Activated CD8-positive, alpha-beta T cell treated with anti-CD3 and anti-CD28 coated beads, Interleukin-2, amount 10 ng/mL, durations not matched to agents 7 days and 5 days (primary cell): ENCODE measurements around the gene TBK1. TPM values are rescaled to one million over a fixed set of nuclear protein-coding genes. Genes with fewer than 3 reads are reported as not detected.
"Not testable (repeated sequence)": the region's sequence is repeated elsewhere in the genome, so short reads cannot be mapped to it uniquely, and the experiment has no call there.

Experiments
- ATAC-seq: fragments of 150-1000 bp; cut with Tn5 transposase; one replicate; pipeline ENCODE4 v1.10.0; 2021; ENCODE audit warnings: moderate library complexity
- CTCF ChIA-PET: fragments of 350-600 bp; sonication (Branson Sonifier 250); formaldehyde crosslinking; loops from one replicate; lab custom pipeline; 2021; ENCODE audit warnings: antibody characterized with exemption; lab: Charles Lee
- POLR2A ChIA-PET: fragments of 350-600 bp; sonication (Branson Sonifier 250); formaldehyde crosslinking; loops from one replicate; lab custom pipeline; 2021; ENCODE audit warnings: antibody characterized with exemption; lab: Charles Lee
- DNase-seq: peaks from one replicate; pipeline ENCODE4 v3.0.0-alpha.2; 2020
- H3K27ac Mint-ChIP-seq: one replicate; pipeline ENCODE4 v1.8.0; 2021; ENCODE audit warnings: mild to moderate bottlenecking, mixed read lengths
- H3K27me3 Mint-ChIP-seq: one replicate; pipeline ENCODE4 v1.8.0; 2021; ENCODE audit warnings: low read depth, mixed read lengths
- H3K36me3 Mint-ChIP-seq: one replicate; pipeline ENCODE4 v1.8.0; 2021; ENCODE audit warnings: low read depth, mixed read lengths
- H3K4me1 Mint-ChIP-seq: one replicate; pipeline ENCODE4 v1.8.0; 2021; ENCODE audit warnings: low read depth, mixed read lengths
- H3K4me3 Mint-ChIP-seq: one replicate; pipeline ENCODE4 v1.8.0; 2021; ENCODE audit warnings: mild to moderate bottlenecking, mixed read lengths
- H3K9me3 Mint-ChIP-seq: one replicate; pipeline ENCODE4 v1.8.0; 2022; ENCODE audit warnings: mixed read lengths; ENCODE audit not compliant: insufficient read depth
- total RNA-seq, 2 experiments: library from RNA; stranded (reverse); gene quantifications; one replicate each; pipeline ENCODE4 v1.2.3, GENCODE V29; 2021

TBK1 gene
- total RNA-seq, 2 experiments from 2014 or later, result 25.0 to 31.7 TPM

DNA sequence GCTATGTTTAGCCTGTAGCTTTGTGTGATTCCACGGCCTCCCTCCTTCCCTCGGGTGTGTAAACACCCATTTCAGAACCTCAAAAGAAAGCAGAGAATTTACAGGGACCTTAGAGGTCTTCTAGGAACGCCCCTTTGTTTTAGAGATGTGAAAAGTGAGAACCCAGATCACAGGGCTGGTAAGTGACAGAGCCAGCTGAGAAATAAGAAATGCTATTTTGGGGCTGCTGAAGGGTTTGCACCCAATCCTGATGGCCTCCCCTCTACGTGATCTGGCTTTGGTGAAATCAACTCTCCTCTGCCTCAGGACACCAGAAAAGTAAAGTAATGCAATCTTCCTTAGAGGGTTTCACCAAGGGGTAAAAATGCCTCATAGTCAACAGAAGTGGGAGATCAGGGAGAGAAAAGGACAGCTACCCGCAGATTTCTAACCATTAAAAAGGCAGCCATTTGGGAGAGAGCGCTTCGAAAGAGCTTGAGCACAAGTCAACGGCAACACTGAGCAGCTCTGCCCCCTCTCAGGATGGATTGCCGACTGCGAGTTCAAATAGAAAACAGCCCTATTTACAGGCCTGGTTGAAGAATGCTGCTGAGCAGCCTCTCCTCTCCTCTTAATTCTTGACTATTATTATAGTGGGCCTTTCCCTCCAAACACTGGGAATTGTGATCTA lies 79.9 kb downstream of the TBK1 start:
- Mint-ChIP-seq H3K4me3 (no peak overlapping the region), H3K4me1 (no peaks in the 10 kb centered on the region), H3K27me3 (peaks cover 6% of the 10 kb centered on the region), H3K27ac (no peak overlapping the region), H3K36me3 (no peaks in the 10 kb centered on the region), H3K9me3 (no peaks in the 10 kb centered on the region)
- ChIA-PET POLR2A (no interaction called here), CTCF (interaction anchor here (0.8 to 2.0 kb wide), 3 partner anchors 10 to 165 kb away, joined by 3 to 7 read pairs (median 4); no protein-coding TSS in a partner anchor)
- ATAC-seq (no peak), DNase-seq (no peak)

DNA sequence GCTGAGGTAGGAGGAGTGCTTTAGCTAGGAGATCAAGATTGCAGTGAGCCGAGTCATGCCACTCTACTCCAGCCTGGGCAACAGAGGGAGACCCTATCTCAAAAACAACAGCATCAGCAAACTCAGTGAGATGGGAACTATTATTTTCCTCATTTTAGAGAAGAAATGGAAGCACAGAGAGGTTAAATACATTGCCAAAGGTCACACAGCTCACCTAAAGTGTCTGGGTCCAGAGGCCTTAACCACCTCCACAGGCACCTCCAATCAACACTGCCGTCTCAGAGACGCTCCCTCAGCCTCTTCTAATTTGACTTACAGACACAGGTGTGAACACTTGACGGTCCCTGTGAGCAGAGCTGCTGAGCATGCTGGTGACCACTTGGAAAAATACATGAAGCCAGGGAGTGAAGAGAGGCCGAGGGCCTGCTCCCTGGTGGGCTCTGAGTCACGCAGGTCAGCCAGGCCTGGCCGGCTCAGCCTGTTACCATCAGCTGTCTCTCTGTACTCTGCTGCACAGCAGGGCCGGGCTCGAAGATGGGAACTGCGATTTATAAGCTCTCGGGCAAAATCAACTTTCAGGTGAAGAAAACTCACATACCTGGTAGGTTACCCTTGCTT lies 80.9 kb downstream of the TBK1 start:
- DNase-seq (no peak), ATAC-seq (no peak)
- Mint-ChIP-seq H3K4me1 (no peaks in the 10 kb centered on the region), H3K4me3 (no peak overlapping the region), H3K27ac (no peak overlapping the region), H3K27me3 (peaks cover 10% of the 10 kb centered on the region), H3K9me3 (no peaks in the 10 kb centered on the region), H3K36me3 (no peaks in the 10 kb centered on the region)
- POLR2A ChIA-PET, result no interaction called here
- CTCF ChIA-PET, result interaction anchor here (1.6 kb wide), 1 partner anchor 17 kb away, joined by 5 read pairs; no protein-coding TSS in a partner anchor

DNA sequence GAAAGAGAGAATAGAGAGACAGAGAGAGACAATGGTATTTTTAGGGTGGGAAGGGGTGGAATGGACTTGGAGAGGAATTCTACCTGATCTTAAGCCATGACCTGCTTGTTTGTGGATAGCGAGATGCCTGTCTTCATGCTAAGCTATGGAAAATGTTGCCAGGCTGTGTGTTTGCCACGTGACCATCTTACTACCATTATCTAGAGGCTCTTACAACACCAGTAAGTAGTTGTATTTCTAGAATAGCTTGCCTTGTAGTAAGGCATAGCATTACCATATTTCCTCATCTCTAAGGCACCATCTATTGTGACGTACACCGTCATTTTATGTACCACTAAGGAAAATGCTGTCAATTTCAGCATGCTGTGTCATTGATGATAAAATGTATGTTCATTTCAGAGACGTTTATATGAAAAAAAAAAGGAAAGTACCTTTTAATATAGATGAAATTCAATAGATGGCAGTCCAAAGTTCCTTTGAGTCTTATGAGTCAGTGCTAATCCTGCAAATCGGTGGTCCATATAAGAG lies 82.8 kb downstream of the TBK1 start:
- ChIA-PET POLR2A (no interaction called here), CTCF (interaction anchor here (0.6 to 1.6 kb wide), 4 partner anchors 15 to 205 kb away, joined by 3 to 5 read pairs (median 4); no protein-coding TSS in a partner anchor)
- no peak for DNase-seq

DNA sequence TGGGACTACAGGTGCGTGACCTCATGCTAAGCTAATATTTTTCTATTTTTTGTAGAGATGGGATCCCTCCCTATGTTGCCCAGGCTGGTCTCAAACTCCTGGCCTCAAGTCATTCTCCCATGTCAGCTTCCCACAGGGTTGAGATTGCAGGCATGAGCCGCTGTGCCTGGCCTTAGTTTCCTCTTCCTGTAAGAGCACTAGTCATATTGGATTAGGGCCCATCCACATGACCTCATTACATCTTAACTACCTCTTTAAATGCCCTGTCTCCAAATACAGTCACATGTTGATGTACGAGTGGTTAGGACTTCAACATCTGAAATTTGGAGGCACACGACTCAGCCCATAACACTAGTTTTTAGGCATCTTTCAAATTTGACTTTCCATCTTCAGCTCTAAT lies 86.2 kb downstream of the TBK1 start:
- Mint-ChIP-seq H3K36me3 (no peaks in the 10 kb centered on the region), H3K4me3 (no peak overlapping the region), H3K27ac (no peak overlapping the region), H3K4me1 (no peaks in the 10 kb centered on the region), H3K27me3 (peaks cover 8% of the 10 kb centered on the region), H3K9me3 (no peaks in the 10 kb centered on the region)
- ChIA-PET POLR2A (no interaction called here), CTCF (interaction anchor here (2.4 kb wide), 1 partner anchor 11 kb away, joined by 20 read pairs; no protein-coding TSS in a partner anchor)
- DNase-seq (no peak), ATAC-seq (no peak)

More for the DNA sequence above, 82.8 kb downstream of the TBK1 start:
- no peaks in the 10 kb centered on the region for H3K9me3 Mint-ChIP-seq
- no peaks in the 10 kb centered on the region for H3K4me1 Mint-ChIP-seq
- H3K4me3 Mint-ChIP-seq, result no peak overlapping the region
- H3K27ac Mint-ChIP-seq, result no peak overlapping the region
- ATAC-seq, result no peak
- H3K27me3 Mint-ChIP-seq, result peaks cover 10% of the 10 kb centered on the region
- no peaks in the 10 kb centered on the region for H3K36me3 Mint-ChIP-seq

DNA sequence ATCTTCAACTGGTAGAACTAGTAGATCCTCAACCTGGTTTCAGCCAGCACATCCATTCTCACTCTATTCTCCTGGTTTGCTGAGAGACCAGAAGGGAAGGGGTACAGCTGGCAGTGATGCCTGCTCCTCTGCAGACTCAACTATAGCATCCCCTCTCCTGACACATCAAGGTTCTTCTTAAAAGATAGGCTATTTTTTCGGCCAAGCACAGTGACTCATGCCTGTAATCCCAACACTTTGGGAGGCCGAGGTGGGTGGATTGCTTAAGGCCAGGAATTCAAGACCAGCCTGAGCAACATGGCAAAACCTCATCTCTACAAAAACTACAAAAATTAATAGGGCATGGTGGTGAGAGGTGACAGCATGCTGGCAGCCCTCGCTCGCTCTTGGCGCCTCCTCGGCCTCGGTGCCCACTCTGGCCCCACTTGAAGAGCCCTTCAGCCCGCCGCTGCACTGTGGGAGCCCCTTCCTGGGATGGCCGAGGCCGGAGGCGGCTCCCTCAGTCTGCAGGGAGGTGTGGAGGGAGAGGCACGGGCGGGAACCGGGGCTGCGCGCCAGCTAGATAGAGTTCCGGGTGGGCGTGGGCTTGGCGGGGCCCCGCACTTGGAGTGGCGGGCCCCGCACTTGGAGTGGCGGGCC lies 90.6 kb downstream of the TBK1 start:
- ATAC-seq, H3K4me3 Mint-ChIP-seq, H3K27me3 Mint-ChIP-seq, DNase-seq, H3K27ac Mint-ChIP-seq, H3K36me3 Mint-ChIP-seq, POLR2A ChIA-PET, CTCF ChIA-PET, H3K9me3 Mint-ChIP-seq, H3K4me1 Mint-ChIP-seq: not testable (repeated sequence)

DNA sequence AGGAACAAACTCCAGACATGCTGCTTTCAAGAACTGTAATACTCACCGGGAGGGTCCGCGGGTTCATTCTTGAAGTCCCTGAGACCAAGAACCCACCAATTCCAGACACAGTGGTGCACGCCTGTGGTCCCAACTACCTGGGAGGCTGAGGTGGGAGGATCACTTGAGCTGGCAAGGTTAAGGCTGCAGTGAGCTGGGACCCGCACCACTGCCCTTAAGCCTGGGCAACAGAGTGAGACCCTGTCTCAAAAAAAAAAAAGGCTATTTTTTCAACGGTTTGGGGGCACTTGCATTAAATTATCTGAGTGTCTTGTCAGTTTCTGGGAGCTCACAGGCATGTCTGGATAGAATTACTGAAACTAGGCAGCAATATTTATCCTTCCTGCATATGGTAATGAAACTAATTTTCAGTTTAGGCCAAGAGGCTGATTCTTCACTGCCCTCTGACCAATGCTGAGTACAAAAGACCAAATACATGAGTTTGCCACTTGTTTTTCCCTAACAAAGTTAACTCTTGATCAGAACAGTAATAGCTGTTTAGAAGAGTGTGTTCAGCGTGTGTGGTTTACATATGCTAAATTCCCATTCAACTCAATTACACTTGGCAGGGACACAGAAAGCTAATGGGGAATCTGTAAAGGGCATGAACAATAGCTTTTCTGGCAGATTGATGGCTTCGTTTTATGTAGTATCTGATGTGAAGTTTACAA lies 92.6 kb downstream of the TBK1 start:
- no peak for DNase-seq
- Mint-ChIP-seq H3K36me3 (no peaks in the 10 kb centered on the region), H3K9me3 (no peaks in the 10 kb centered on the region), H3K27me3 (peaks cover 2% of the 10 kb centered on the region), H3K4me1 (peaks cover 3% of the 10 kb centered on the region), H3K27ac (no peak overlapping the region), H3K4me3 (no peak overlapping the region)
- ChIA-PET POLR2A (no interaction called here), CTCF (interaction anchor here (7.6 kb wide), 1 partner anchor 152 kb away, joined by 113 read pairs; no protein-coding TSS in a partner anchor)
- no peak for ATAC-seq

DNA sequence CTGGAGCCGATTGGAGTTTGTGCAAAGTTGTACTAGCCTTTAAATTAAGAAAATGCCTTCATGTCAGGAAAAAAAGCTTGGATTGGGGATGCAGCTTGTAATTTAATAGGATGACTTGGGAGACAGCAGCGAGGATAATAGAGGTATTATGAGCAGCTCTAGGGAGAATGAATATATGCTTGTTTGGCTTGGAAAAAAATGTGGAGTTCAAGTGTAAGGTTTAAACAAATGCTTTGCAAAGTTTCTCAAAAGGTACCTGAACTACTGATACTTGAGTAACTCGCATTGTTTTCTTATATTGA lies 93.1 kb downstream of the TBK1 start:
- DNase-seq, result no peak
- no peaks in the 10 kb centered on the region for H3K36me3 Mint-ChIP-seq
- no peaks in the 10 kb centered on the region for H3K9me3 Mint-ChIP-seq
- ChIA-PET CTCF (interaction anchor here (1.0 to 7.6 kb wide), 2 partner anchors 151 to 174 kb away, joined by 3 to 113 read pairs; no protein-coding TSS in a partner anchor), POLR2A (no interaction called here)
- no peak for ATAC-seq
- peaks cover 6% of the 10 kb centered on the region for H3K4me1 Mint-ChIP-seq
- no peak overlapping the region for H3K4me3 Mint-ChIP-seq
- peaks cover 2% of the 10 kb centered on the region for H3K27me3 Mint-ChIP-seq
- H3K27ac Mint-ChIP-seq, result no peak overlapping the region

DNA sequence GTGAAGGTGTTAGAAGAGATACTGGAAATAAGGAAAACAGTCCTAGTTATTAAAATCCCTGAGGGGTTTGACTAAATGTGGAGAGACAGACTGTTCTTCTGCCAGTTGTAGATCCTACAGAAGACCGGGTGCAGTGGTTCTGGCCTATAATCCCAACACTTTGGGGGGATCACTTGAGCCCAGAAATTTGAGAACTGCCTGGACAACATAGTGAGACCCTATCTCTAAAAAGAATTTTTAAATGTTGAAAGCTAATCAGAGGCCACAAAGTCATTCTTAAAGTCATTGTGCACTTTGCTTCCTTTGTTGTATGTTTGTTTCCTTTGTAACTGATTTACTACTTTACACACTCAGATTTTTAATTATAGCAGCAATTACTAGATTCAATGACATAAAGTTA lies 97.2 kb downstream of the TBK1 start:
- POLR2A ChIA-PET, result interaction anchor here (0.8 to 2.4 kb wide), 2 partner anchors 62 to 148 kb away, joined by 4 to 9 read pairs; no protein-coding TSS in a partner anchor
- no peak overlapping the region for H3K27ac Mint-ChIP-seq
- ATAC-seq, result no peak
- H3K4me1 Mint-ChIP-seq, result peaks cover 6% of the 10 kb centered on the region
- DNase-seq, result no peak
- H3K9me3 Mint-ChIP-seq, result no peaks in the 10 kb centered on the region
- no peaks in the 10 kb centered on the region for H3K36me3 Mint-ChIP-seq
- no peak overlapping the region for H3K4me3 Mint-ChIP-seq
- peaks cover 10% of the 10 kb centered on the region for H3K27me3 Mint-ChIP-seq
- CTCF ChIA-PET, result interaction anchor here (0.6 to 7.6 kb wide), 52 partner anchors 9 to 713 kb away, joined by 3 to 113 read pairs (median 6); partner anchors contain the start of gene GNS

DNA sequence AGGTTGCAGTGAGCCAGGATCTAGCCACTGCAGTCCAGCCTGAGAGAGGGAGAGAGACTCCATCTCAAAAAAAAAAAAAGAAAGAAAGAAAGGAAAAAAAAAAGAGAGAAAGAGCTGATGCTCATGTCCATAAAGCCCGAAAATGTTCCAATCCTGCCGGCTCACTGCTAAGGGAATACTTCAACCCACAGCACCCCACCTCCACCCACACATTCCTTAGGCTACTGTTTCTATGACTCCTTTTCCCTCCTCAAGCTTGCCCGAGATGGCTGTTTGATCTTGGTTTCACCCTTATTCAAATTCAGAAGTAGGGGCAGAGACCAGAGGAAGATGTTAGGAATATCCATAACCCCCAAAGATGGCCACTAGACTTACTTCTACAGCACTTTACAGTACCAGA lies 98.8 kb downstream of the TBK1 start:
- Mint-ChIP-seq H3K27ac (no peak overlapping the region), H3K36me3 (no peaks in the 10 kb centered on the region), H3K9me3 (no peaks in the 10 kb centered on the region), H3K4me3 (no peak overlapping the region), H3K27me3 (peaks cover 10% of the 10 kb centered on the region), H3K4me1 (peaks cover 6% of the 10 kb centered on the region)
- ATAC-seq, result no peak
- DNase-seq, result no peak
- ChIA-PET CTCF (interaction anchor here (1.9 to 7.6 kb wide), 3 partner anchors 133 to 151 kb away, joined by 17 to 113 read pairs (median 22); no protein-coding TSS in a partner anchor), POLR2A (no interaction called here)

DNA sequence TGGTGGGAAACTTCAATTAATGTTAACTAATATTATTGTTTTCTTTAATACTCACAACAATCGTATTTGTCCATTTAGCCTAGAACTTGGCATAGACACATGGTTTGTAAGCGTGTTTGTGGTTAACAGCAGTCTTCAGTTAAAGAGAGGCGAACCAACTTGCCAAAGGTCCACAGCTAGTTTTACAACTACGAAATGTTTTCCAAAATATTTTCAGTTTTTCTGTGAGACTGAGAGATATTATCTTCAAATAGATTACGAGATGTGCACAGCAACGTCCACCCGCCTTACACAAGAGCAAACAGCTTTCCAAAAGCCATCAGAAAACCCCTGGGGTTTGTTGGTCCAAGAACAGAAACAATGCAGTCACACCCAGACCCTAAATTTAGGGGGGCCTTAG lies 99.8 kb downstream of the TBK1 start:
- Mint-ChIP-seq H3K36me3 (no peaks in the 10 kb centered on the region), H3K4me1 (peaks cover 6% of the 10 kb centered on the region), H3K4me3 (no peak overlapping the region), H3K27me3 (peaks cover 10% of the 10 kb centered on the region), H3K9me3 (no peaks in the 10 kb centered on the region), H3K27ac (no peak overlapping the region)
- DNase-seq (no peak), ATAC-seq (no peak)
- ChIA-PET CTCF (interaction anchor here (1.1 kb wide), 1 partner anchor 146 kb away, joined by 3 read pairs; no protein-coding TSS in a partner anchor), POLR2A (no interaction called here)
